Measurements from ENCODE around the gene TTBK2.

TTBK2 gene

DNA sequence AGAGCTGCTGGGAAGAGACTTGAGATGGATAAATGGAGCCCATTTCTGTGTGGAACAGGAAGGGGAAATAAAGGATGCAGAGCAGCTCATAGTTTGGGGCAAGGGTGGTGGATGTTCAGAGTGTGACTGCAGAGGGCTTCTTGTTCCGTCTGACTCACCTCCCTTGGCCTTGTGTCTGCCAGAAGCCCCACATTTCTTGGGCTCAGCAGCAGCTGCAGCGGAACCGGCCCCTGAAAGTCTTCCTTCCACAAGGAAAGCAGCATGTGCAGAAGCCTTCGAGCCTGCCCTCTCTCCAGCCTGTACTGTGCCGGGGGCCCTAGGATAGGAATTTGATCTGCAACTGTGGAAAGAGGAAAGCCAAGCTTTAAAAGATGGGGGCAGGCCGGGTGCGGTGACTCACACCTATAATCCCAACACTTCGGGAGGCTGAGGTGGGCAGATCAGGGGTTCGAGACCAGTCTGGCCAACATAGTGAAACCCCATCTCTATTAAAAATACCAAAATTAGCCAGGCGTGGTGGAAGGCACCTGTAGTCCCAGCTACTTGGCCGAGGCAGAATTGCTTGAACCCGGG is 195.2 kb downstream of the TTBK2 start:
- H3K36me3 ChIP-seq (ENCODE audit: control insufficient read depth in 2 of 2, insufficient read depth in 1 of 2, low read length in 2 of 2), result peaks cover 3 to 88% of the 10 kb centered on the region in 2 experiments
- POLR2A ChIA-PET, result no interaction called here
- CTCF ChIA-PET, result interaction anchor here (0.5 to 1.2 kb wide), 2 partner anchors 10 to 202 kb away, joined by 4 read pairs; no protein-coding TSS in a partner anchor
- no peaks in the 10 kb centered on the region for H3K4me1 ChIP-seq (ENCODE audit: control insufficient read depth, insufficient read depth, low read length)
- H3K27ac ChIP-seq (ENCODE audit: extremely low read depth, low read depth, low read length), result no peak overlapping the region
- no peaks in the 10 kb centered on the region for H3K9me3 ChIP-seq (ENCODE audit: control insufficient read depth, insufficient read depth, low read depth, low read length)
- TF ChIP-seq ZNF785 (tag by site-specific recombination; IDR thresholded peaks at IDR 0.05) (no peak), ZNF664 (tag by site-specific recombination; IDR thresholded peaks at IDR 0.05) (no peak), ZBTB7A (tag by site-specific recombination; IDR thresholded peaks at IDR 0.05; ENCODE audit: low read depth) (no peak), IKZF3 (tag by site-specific recombination; IDR thresholded peaks at IDR 0.05) (no peak), EGR2 (tag by site-specific recombination; IDR thresholded peaks at IDR 0.05; ENCODE audit: low read depth) (no peak), HOXD13 (CRISPR knock-in tag; IDR thresholded peaks at IDR 0.05; ENCODE audit: borderline replicate concordance) (no peak), ZBTB1 (tag by site-specific recombination; IDR thresholded peaks at IDR 0.05) (no peak), GLIS2 (tag by site-specific recombination; IDR thresholded peaks at IDR 0.05) (no peak), ZNF112 (tag by site-specific recombination; IDR thresholded peaks at IDR 0.05) (no peak), ZNF169 (tag by site-specific recombination; IDR thresholded peaks at IDR 0.05) (no peak), ZNF132 (tag by site-specific recombination; IDR thresholded peaks at IDR 0.05; ENCODE audit: borderline replicate concordance) (no peak), ZNF623 (tag by site-specific recombination; IDR thresholded peaks at IDR 0.05) (no peak)
- TF ChIP-seq, protein P1, sequence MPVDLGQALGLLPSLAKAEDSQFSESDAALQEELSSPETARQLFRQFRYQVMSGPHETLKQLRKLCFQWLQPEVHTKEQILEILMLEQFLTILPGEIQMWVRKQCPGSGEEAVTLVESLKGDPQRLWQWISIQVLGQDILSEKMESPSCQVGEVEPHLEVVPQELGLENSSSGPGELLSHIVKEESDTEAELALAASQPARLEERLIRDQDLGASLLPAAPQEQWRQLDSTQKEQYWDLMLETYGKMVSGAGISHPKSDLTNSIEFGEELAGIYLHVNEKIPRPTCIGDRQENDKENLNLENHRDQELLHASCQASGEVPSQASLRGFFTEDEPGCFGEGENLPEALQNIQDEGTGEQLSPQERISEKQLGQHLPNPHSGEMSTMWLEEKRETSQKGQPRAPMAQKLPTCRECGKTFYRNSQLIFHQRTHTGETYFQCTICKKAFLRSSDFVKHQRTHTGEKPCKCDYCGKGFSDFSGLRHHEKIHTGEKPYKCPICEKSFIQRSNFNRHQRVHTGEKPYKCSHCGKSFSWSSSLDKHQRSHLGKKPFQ (tag by site-specific recombination; IDR thresholded peaks at IDR 0.05), result no peak
- H3K4me3 ChIP-seq (ENCODE audit: low read depth, low read length), result no peak overlapping the region

GRCh38 chr15:42724276-42724675 is 196.3 kb downstream of the TTBK2 start:
- no peaks in the 10 kb centered on the region for H3K9me3 ChIP-seq (ENCODE audit: control insufficient read depth, insufficient read depth, low read depth, low read length)
- H3K27ac ChIP-seq (ENCODE audit: extremely low read depth, low read depth, low read length), result no peak overlapping the region
- H3K4me3 ChIP-seq (ENCODE audit: low read depth, low read length), result no peak overlapping the region
- H3K36me3 ChIP-seq (ENCODE audit: control insufficient read depth in 2 of 2, insufficient read depth in 1 of 2, low read length in 2 of 2), result peaks cover 3 to 89% of the 10 kb centered on the region in 2 experiments
- POLR2A ChIA-PET, result no interaction called here
- H3K4me1 ChIP-seq (ENCODE audit: control insufficient read depth, insufficient read depth, low read length), result no peaks in the 10 kb centered on the region
- CTCF ChIA-PET, result no interaction called here
- TF ChIP-seq ZNF274 (IDR thresholded peaks at IDR 0.05; ENCODE audit: low read length) (no peak), ZNF274 (tag by site-specific recombination; IDR thresholded peaks at IDR 0.05; ENCODE audit: borderline replicate concordance) (no peak), ZNF184 (tag by site-specific recombination; IDR thresholded peaks at IDR 0.05) (no peak), ZNF48 (tag by site-specific recombination; IDR thresholded peaks at IDR 0.05) (no peak), PRDM1 (tag by site-specific recombination; IDR thresholded peaks at IDR 0.05) (no peak), ZNF138 (tag by site-specific recombination; IDR thresholded peaks at IDR 0.05; ENCODE audit: borderline replicate concordance) (no peak), REPIN1 (tag by site-specific recombination; IDR thresholded peaks at IDR 0.05; ENCODE audit: low read depth) (no peak), SETDB1 (IDR thresholded peaks at IDR 0.05; ENCODE audit: insufficient read length, low read length) (no peak), ZNF76 (tag by site-specific recombination; IDR thresholded peaks at IDR 0.05; ENCODE audit: borderline replicate concordance, low read depth) (no peak), RBAK (tag by site-specific recombination; IDR thresholded peaks at IDR 0.05) (no peak), ZNF366 (tag by site-specific recombination; conservative IDR thresholded peaks at IDR 0.05) (no peak), ZNF433 (tag by site-specific recombination; IDR thresholded peaks at IDR 0.05; ENCODE audit: low read depth) (no peak), ZNF416 (tag by site-specific recombination; IDR thresholded peaks at IDR 0.05) (no peak)
- TF ChIP-seq, protein P2, sequence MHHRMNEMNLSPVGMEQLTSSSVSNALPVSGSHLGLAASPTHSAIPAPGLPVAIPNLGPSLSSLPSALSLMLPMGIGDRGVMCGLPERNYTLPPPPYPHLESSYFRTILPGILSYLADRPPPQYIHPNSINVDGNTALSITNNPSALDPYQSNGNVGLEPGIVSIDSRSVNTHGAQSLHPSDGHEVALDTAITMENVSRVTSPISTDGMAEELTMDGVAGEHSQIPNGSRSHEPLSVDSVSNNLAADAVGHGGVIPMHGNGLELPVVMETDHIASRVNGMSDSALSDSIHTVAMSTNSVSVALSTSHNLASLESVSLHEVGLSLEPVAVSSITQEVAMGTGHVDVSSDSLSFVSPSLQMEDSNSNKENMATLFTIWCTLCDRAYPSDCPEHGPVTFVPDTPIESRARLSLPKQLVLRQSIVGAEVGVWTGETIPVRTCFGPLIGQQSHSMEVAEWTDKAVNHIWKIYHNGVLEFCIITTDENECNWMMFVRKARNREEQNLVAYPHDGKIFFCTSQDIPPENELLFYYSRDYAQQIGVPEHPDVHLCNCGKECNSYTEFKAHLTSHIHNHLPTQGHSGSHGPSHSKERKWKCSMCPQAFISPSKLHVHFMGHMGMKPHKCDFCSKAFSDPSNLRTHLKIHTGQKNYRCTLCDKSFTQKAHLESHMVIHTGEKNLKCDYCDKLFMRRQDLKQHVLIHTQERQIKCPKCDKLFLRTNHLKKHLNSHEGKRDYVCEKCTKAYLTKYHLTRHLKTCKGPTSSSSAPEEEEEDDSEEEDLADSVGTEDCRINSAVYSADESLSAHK (tag by site-specific recombination; IDR thresholded peaks at IDR 0.05), result no peak
- TF ChIP-seq, protein P3, sequence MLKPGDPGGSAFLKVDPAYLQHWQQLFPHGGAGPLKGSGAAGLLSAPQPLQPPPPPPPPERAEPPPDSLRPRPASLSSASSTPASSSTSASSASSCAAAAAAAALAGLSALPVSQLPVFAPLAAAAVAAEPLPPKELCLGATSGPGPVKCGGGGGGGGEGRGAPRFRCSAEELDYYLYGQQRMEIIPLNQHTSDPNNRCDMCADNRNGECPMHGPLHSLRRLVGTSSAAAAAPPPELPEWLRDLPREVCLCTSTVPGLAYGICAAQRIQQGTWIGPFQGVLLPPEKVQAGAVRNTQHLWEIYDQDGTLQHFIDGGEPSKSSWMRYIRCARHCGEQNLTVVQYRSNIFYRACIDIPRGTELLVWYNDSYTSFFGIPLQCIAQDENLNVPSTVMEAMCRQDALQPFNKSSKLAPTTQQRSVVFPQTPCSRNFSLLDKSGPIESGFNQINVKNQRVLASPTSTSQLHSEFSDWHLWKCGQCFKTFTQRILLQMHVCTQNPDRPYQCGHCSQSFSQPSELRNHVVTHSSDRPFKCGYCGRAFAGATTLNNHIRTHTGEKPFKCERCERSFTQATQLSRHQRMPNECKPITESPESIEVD (tag by site-specific recombination; IDR thresholded peaks at IDR 0.05), result no peak
- TF ChIP-seq, protein P4, sequence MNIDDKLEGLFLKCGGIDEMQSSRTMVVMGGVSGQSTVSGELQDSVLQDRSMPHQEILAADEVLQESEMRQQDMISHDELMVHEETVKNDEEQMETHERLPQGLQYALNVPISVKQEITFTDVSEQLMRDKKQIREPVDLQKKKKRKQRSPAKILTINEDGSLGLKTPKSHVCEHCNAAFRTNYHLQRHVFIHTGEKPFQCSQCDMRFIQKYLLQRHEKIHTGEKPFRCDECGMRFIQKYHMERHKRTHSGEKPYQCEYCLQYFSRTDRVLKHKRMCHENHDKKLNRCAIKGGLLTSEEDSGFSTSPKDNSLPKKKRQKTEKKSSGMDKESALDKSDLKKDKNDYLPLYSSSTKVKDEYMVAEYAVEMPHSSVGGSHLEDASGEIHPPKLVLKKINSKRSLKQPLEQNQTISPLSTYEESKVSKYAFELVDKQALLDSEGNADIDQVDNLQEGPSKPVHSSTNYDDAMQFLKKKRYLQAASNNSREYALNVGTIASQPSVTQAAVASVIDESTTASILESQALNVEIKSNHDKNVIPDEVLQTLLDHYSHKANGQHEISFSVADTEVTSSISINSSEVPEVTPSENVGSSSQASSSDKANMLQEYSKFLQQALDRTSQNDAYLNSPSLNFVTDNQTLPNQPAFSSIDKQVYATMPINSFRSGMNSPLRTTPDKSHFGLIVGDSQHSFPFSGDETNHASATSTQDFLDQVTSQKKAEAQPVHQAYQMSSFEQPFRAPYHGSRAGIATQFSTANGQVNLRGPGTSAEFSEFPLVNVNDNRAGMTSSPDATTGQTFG (tag by site-specific recombination; IDR thresholded peaks at IDR 0.05; ENCODE audit: borderline replicate concordance), result no peak

Data from HEK293 (cell line).